Caco-2 (cell line): Measurements from ENCODE around the gene GFOD1. TPM values are rescaled to one million over a fixed set of nuclear protein-coding genes. Genes with fewer than 3 reads are reported as not detected.

Source experiments
- BruUV-seq: library from RNA; stranded (reverse); fragments of 400-500 nt; replicated peaks from 2 replicates; lab custom pipeline; 2021; lab: Mats Ljungman, UMichigan
- CTCF ChIA-PET: fragments of 300-600 bp; sonication (Branson Sonifier 250); formaldehyde crosslinking; loops from one replicate; lab custom pipeline; 2022; ENCODE audit warnings: antibody characterized with exemption; lab: Charles Lee
- POLR2A ChIA-PET: fragments of 300-600 bp; sonication (Branson Sonifier 250); formaldehyde crosslinking; loops from one replicate; lab custom pipeline; 2022; ENCODE audit warnings: antibody characterized with exemption; lab: Charles Lee
- DNase-seq, 2 experiments: peaks; one replicate each; pipeline versions ENCODE4 v3.0.0 to v3.0.0-alpha.2; 2020 to 2022
- H3K27me3 ChIP-seq: replicated peaks from 2 replicates; pipeline ENCODE4 v1.6.0; 2011; ENCODE audit warnings: low read length; ENCODE audit not compliant: control insufficient read depth, insufficient read depth
- H3K36me3 ChIP-seq: 2 replicates; pipeline ENCODE4 v1.5.1; 2011; ENCODE audit warnings: low read length; ENCODE audit not compliant: control insufficient read depth, insufficient read depth
- H3K4me1 ChIP-seq: fragments of 250-450 bp; sonication (Bioruptor Pico); 2 replicates; pipeline ENCODE4 v1.5.1; 2020; ENCODE audit warnings: mild to moderate bottlenecking
- H3K4me3 ChIP-seq: 2 replicates; pipeline ENCODE4 v1.5.1; 2011; ENCODE audit warnings: low read depth, mild to moderate bottlenecking, control low read depth, low read length
- H3K9me3 ChIP-seq: fragments of 250-450 bp; sonication (Bioruptor Pico); 2 replicates; pipeline ENCODE4 v1.5.1; 2020; ENCODE audit warnings: mild to moderate bottlenecking, moderate library complexity
- H3K27ac Mint-ChIP-seq: one replicate; pipeline ENCODE4 v1.8.0; 2022; ENCODE audit warnings: mixed read lengths; ENCODE audit not compliant: unreplicated experiment
- H3K27me3 Mint-ChIP-seq: one replicate; pipeline ENCODE4 v1.8.0; 2022; ENCODE audit warnings: mixed read lengths; ENCODE audit not compliant: insufficient read depth, unreplicated experiment
- H3K36me3 Mint-ChIP-seq: one replicate; pipeline ENCODE4 v1.8.0; 2022; ENCODE audit warnings: mild to moderate bottlenecking, mixed read lengths; ENCODE audit not compliant: insufficient read depth, unreplicated experiment
- H3K4me1 Mint-ChIP-seq: one replicate; pipeline ENCODE4 v1.8.0; 2022; ENCODE audit warnings: low read depth, mixed read lengths; ENCODE audit not compliant: unreplicated experiment
- H3K4me3 Mint-ChIP-seq: one replicate; pipeline ENCODE4 v1.8.0; 2022; ENCODE audit warnings: mild to moderate bottlenecking, moderate library complexity, mixed read lengths; ENCODE audit not compliant: unreplicated experiment
- H3K9me3 Mint-ChIP-seq: one replicate; pipeline ENCODE4 v1.8.0; 2022; ENCODE audit warnings: mixed read lengths; ENCODE audit not compliant: unreplicated experiment
- CTCF ChIP-seq, 2 experiments: fragments of 200-600 bp in 1 of 2; IDR thresholded peaks; 1 replicate in 1 of 2; 2 replicates in 1 of 2; pipeline versions ENCODE4 v1.5.1 to v1.8.0; 2011 to 2022; ENCODE audit warnings: antibody characterized with exemption in 1 of 2, control low read depth in 1 of 2, inconsistent platforms in 1 of 2, low read depth in 1 of 2, low read length in 1 of 2, mild to moderate bottlenecking in 1 of 2, moderate library complexity in 1 of 2; ENCODE audit not compliant: insufficient read depth in 1 of 2, severe bottlenecking in 1 of 2, unreplicated experiment in 1 of 2
- intact Hi-C: fragments of 100-400 bp; cut with micrococcal nuclease; formaldehyde crosslinking; loops from one replicate; pipeline ENCODE4 v1.10.0; 2022; ENCODE audit not compliant: unreplicated experiment
- total RNA-seq: library from RNA; stranded (reverse); gene quantifications from 2 replicates; pipeline ENCODE4 v1.2.3, GENCODE V29; 2022

The GFOD1 gene
- total RNA-seq, 1 experiment from 2014 or later: 0.84 TPM

GRCh38 chr6:13368079-13368730 lies 119.2 kb downstream of the GFOD1 start:
- no TSS peak for BruUV-seq
- Mint-ChIP-seq H3K27ac (no peak overlapping the region), H3K4me3 (no peak overlapping the region), H3K9me3 (no peaks in the 10 kb centered on the region), H3K36me3 (no peaks in the 10 kb centered on the region), H3K27me3 (peaks cover 6% of the 10 kb centered on the region), H3K4me1 (peaks cover 8% of the 10 kb centered on the region)
- intact Hi-C loops: no loop called here
- no peak for DNase-seq
- H3K4me1 ChIP-seq: no peaks in the 10 kb centered on the region
- no peak for TF ChIP-seq CTCF (IDR thresholded peaks at IDR 0.05; ENCODE audit: insufficient read depth in 1 of 2, low read depth in 1 of 2, low read length in 1 of 2, severe bottlenecking in 1 of 2, unreplicated experiment in 1 of 2)
- CTCF ChIA-PET: no interaction called here
- H3K4me3 ChIP-seq: no peak overlapping the region
- no peaks in the 10 kb centered on the region for H3K36me3 ChIP-seq
- H3K9me3 ChIP-seq: no peaks in the 10 kb centered on the region
- POLR2A ChIA-PET: no interaction called here
- no peaks in the 10 kb centered on the region for H3K27me3 ChIP-seq

GRCh38 chr6:13367396-13367795 lies 120.0 kb downstream of the GFOD1 start:
- no peak overlapping the region for H3K27ac Mint-ChIP-seq
- H3K27me3 Mint-ChIP-seq: no peaks in the 10 kb centered on the region
- no peaks in the 10 kb centered on the region for H3K4me1 ChIP-seq
- DNase-seq: no peak
- H3K4me1 Mint-ChIP-seq: peaks cover 8% of the 10 kb centered on the region
- no TSS peak for BruUV-seq
- H3K27me3 ChIP-seq: no peaks in the 10 kb centered on the region
- CTCF ChIA-PET: no interaction called here
- no peak for TF ChIP-seq CTCF (IDR thresholded peaks at IDR 0.05; ENCODE audit: insufficient read depth in 1 of 2, low read depth in 1 of 2, low read length in 1 of 2, severe bottlenecking in 1 of 2, unreplicated experiment in 1 of 2)
- intact Hi-C loops: no loop called here
- H3K36me3 ChIP-seq: no peaks in the 10 kb centered on the region
- no peaks in the 10 kb centered on the region for H3K9me3 ChIP-seq
- no peaks in the 10 kb centered on the region for H3K9me3 Mint-ChIP-seq
- no peak overlapping the region for H3K4me3 ChIP-seq
- H3K4me3 Mint-ChIP-seq: no peak overlapping the region
- POLR2A ChIA-PET: no interaction called here
- no peaks in the 10 kb centered on the region for H3K36me3 Mint-ChIP-seq

GRCh38 chr6:13365320-13365719 lies 122.1 kb downstream of the GFOD1 start:
- Histone ChIP-seq H3K4me1 (0 out of 2 replicates have a peak, but pooled peaks cover 4% of the 10 kb centered on the region), H3K27me3 (no peaks in the 10 kb centered on the region), H3K9me3 (no peaks in the 10 kb centered on the region), H3K4me3 (no peak overlapping the region), H3K36me3 (no peaks in the 10 kb centered on the region)
- peaks cover 9% of the 10 kb centered on the region for H3K4me1 Mint-ChIP-seq
- H3K27ac Mint-ChIP-seq: no peak overlapping the region
- H3K36me3 Mint-ChIP-seq: no peaks in the 10 kb centered on the region
- no peak for DNase-seq
- no peak for TF ChIP-seq CTCF (IDR thresholded peaks at IDR 0.05; ENCODE audit: insufficient read depth in 1 of 2, low read depth in 1 of 2, low read length in 1 of 2, severe bottlenecking in 1 of 2, unreplicated experiment in 1 of 2)
- POLR2A ChIA-PET: no interaction called here
- H3K9me3 Mint-ChIP-seq: no peaks in the 10 kb centered on the region
- intact Hi-C loops: no loop called here
- H3K27me3 Mint-ChIP-seq: no peaks in the 10 kb centered on the region
- no TSS peak for BruUV-seq
- H3K4me3 Mint-ChIP-seq: no peak overlapping the region
- CTCF ChIA-PET: no interaction called here
